GM13976 (cell line): ENCODE measurements around the gene ABHD3.
"Not testable (repeated sequence)": the region's sequence is repeated elsewhere in the genome, so short reads cannot be mapped to it uniquely, and the experiment has no call there.

ENCODE experiments used
- DNase-seq: peaks from one replicate; pipeline ENCODE4 v3.0.0; 2012; ENCODE audit warnings: low spot score
- in situ Hi-C: fragments of 300-500 bp; cut with MboI; formaldehyde crosslinking; loops from one replicate; pipeline ENCODE4 v1.12.0; 2022; ENCODE audit warnings: low sequenced_read_pairs, mixed read lengths, inconsistent platforms; ENCODE audit not compliant: unreplicated experiment
- TF ChIP-seq, protein P1 (sequence below): IDR thresholded peaks from 2 replicates; pipeline ENCODE4 v1.5.1; 2012; ENCODE audit warnings: borderline replicate concordance, mild to moderate bottlenecking; ENCODE audit not compliant: insufficient read depth; ENCODE audit errors: extremely low read depth, missing control alignments, control extremely low read depth

ABHD3 gene

DNA sequence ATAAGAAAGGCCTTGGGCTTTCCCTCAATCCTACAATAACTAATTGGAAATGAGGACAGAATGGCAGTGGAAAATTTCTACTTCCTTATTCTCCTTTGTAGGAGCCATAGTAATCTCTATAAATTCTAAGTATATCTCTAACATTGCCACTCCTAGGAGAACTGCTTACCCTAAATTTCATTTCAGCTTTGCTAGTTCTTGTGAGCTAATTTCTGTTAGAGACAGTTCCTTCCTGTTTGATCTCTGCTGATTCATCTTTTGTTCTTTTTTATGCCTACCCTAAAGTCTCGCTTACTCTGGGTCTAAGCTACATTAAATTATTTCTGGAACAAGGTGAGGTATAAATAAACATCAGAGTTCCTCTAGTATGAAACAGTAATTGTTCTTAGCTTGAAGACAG lies 25.7 kb downstream of the ABHD3 start:
- in situ Hi-C loops: no loop called here
- TF ChIP-seq, protein P1, sequence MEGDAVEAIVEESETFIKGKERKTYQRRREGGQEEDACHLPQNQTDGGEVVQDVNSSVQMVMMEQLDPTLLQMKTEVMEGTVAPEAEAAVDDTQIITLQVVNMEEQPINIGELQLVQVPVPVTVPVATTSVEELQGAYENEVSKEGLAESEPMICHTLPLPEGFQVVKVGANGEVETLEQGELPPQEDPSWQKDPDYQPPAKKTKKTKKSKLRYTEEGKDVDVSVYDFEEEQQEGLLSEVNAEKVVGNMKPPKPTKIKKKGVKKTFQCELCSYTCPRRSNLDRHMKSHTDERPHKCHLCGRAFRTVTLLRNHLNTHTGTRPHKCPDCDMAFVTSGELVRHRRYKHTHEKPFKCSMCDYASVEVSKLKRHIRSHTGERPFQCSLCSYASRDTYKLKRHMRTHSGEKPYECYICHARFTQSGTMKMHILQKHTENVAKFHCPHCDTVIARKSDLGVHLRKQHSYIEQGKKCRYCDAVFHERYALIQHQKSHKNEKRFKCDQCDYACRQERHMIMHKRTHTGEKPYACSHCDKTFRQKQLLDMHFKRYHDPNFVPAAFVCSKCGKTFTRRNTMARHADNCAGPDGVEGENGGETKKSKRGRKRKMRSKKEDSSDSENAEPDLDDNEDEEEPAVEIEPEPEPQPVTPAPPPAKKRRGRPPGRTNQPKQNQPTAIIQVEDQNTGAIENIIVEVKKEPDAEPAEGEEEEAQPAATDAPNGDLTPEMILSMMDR: no peak
- DNase-seq: no peak

DNA sequence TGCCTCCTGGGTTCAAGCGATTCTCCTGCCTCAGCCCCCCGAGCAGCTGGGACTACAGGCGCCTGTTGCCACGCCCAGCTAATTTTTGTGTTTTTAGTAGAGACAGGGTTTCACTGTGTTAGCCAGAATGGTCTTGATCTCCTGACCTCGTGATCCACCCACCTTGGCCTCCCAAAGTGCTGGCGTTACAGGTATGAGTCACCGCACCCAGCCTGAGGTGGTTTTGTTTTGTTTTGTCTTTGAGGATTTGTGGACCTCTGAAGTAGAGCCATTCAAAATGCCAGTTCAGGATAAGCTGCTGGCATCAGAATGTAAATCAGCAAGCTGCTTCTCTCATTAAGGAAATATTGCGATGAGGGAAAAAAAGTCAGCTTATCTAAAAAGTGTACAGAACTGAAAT lies 29.2 kb downstream of the ABHD3 start:
- in situ Hi-C loops, DNase-seq: not testable (repeated sequence)

DNA sequence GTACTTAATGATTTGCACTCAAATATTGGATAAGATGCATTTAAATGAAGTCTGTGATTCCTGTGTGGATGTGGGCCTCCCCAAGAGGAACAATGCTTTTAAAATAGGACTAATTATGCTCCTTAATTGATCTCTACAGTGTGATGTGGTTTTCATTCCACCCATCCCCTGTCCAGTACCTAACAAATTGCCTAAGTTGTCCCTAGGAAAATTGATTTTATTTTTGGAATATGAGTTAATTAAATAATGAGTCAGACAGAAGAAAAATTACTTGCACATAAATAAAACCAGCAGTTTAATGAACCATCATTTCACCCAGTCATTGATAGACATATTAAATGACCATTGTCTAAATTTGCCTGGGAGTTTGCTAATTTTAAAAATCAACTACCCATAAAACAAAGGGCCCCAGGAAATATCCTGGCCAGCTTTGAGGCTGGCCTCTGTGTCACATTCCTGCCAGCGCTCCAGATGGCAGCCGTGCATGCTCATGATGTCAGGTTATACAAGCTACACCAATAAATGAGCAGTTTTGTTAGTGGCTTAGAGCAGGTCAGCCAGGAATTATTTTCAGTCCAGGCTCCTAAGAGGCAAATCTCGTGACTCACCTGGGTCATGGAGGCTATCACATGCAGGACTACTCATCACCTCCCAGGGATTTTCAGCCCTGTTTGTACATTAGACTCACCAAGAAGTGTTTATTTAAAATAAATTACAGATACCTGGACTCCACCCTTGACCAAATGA lies 31.9 kb downstream of the ABHD3 start:
- TF ChIP-seq, protein P1: no peak
- in situ Hi-C loops: no loop called here
- DNase-seq: no peak

DNA sequence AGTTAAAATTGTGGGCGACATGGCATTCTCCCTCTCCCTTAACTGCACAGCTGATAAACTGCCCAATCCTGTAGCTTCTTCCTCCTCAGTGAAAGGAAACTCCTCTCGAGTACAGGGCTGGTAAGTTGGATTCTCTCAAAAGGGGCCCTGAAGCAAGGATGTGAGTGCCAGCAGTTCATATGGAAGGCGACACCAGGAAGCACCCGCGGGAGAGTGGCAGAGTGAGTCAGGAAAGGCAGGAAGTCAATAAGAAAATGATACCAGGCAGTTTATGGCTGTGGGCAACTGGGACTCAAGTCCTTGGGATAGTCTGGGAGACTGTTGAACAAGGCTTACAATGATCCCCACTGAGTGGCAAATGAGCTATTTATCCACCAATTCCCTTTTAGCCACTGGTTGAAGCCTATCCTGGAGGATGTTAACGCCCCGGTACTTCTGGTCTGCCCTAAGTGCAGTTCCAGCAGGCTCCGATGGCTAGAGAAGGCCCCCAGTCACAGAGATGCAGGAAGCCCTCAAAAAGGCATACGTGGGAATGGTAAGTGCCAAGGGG lies 34.8 kb downstream of the ABHD3 start:
- DNase-seq: no peak
- TF ChIP-seq, protein P1: no peak
- in situ Hi-C loops: no loop called here

DNA sequence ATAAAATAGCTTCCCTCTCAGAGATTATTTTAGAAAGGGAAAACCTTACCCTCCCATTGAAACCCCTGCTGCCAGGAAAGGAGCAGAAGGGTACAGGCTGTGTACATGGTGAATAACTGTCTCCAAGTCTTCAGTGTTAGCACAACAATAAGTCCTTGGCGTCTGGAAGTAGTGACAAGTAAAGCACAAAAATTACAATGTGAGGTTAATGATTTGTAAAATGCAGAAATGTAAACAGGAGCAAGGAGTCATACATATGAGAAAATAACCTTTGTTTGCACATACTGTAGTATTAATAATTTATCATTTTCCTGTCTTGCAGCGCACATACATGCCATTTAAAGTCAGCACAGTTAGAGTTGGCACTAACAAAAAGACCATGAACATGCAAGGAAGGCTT lies 40.5 kb downstream of the ABHD3 start:
- no peak for DNase-seq
- TF ChIP-seq, protein P1: no peak
- in situ Hi-C loops: no loop called here

DNA sequence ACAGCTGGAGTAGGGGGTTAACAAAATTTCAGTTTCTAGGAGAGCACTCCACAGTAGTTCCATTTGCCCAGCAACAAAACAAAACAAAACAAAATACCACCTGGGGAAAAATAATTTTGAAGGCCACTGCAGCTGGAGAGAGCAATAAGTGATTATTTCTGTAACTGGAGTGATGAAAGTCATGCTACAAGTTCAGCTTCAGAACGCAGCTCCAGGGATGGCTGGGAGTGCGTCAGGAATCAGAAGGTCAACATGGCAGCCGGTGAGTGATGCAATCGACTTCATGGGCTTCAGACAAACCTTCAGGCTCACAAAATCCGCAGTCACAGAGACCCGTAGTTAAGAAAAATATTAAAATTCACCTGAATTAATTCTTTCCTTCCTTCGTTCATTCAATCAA lies 41.0 kb downstream of the ABHD3 start:
- TF ChIP-seq, protein P1: no peak

DNA sequence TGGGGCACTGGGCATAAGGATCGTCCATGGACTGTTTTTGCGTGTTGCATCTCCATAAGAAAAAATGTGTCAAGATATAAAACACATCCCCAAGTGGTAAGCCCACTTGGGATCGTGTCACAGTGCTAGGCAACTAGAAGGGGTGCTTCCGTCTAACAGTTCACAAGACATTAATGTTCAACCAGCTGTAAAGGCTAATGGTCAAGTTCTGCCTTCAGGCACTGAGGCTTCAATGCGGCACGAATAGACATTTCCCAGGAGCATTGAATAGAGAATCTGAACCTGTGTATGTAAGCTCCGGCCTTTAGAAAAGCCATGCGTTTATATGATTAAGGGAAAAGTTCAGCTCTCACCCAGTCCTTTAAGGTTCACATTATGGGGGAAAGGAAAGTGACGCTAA lies 42.0 kb downstream of the ABHD3 start:
- in situ Hi-C loops: no loop called here
- no peak for DNase-seq
- TF ChIP-seq, protein P1: no peak

More for the DNA sequence above, 41.0 kb downstream of the ABHD3 start:
- in situ Hi-C loops: no loop called here
- DNase-seq: no peak
